ENCODE results near the gene ITGA6. TPM values are rescaled to one million over a fixed set of nuclear protein-coding genes. Genes with fewer than 3 reads are reported as not detected.
A peak's percentile ranks its signal among the peaks of the same experiment; 100 is the strongest.

ITGA6 gene
- total RNA-seq, 1 experiment from 2014 or later: 78.3 TPM

DNA sequence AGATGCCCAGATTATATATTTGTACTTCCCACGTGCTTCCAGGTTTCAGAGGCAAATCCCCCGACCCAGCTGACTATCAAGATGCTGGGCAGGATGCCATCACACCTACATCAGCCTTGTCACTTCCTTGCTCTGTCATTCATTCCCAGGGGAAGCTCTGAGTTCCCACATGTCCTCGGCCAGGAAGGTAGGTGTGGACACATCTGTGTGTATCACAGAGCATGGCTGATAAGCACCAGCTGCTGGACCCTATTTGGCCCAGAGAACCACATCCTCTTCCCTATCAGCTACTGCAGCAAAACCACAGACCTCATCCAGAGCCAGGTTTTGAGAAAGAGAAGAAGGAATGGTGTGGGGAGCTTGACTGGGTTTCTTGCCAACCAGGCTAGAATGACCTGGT is 31.9 kb upstream of the ITGA6 start:
- Mint-ChIP-seq H3K4me3 (no peak overlapping the region), H3K27ac (no peak overlapping the region), H3K4me1 (peaks cover 10 to 19% of the 10 kb centered on the region in 2 experiments), H3K27me3 (ENCODE audit: low read depth) (no peaks in the 10 kb centered on the region; the same call in 1 of the 2 replicates), H3K9me3 (no peaks in the 10 kb centered on the region; a peak in 1 of 5 replicates), H3K36me3 (ENCODE audit: insufficient read depth in 1 of 3, low read depth in 3 of 3) (no peaks in the 10 kb centered on the region; a peak in 2 of 7 replicates)
- Histone ChIP-seq H3K23me2 (ENCODE audit: insufficient read length, low read depth, low read length, poor library complexity, severe bottlenecking) (no peaks in the 10 kb centered on the region), H3K27me3 (ENCODE audit: insufficient read depth, low read length) (no peaks in the 10 kb centered on the region), H2AFZ (ENCODE audit: low read length) (no peak overlapping the region), H3K9me3 (ENCODE audit: control insufficient read depth, low read depth, low read length) (no peaks in the 10 kb centered on the region), H3K79me1 (ENCODE audit: insufficient read depth, low read depth, low read length, poor library complexity, severe bottlenecking) (no peaks in the 10 kb centered on the region), H3K14ac (ENCODE audit: insufficient read depth, low read length) (no peak overlapping the region), H4K20me1 (ENCODE audit: control insufficient read depth, insufficient read depth, insufficient read length) (no peaks in the 10 kb centered on the region), H3K23ac (ENCODE audit: insufficient read length, low read depth, low read length) (no peak overlapping the region), H2BK20ac (ENCODE audit: low read depth, low read length, poor library complexity, severe bottlenecking) (no peak overlapping the region), H3K18ac (ENCODE audit: insufficient read length, low read depth, low read length) (no peak overlapping the region), H3K4ac (ENCODE audit: low read depth, low read length) (no peak overlapping the region), H3K56ac (ENCODE audit: insufficient read length, low read depth, low read length) (no peak overlapping the region), H3K27ac (ENCODE audit: insufficient read length, low read depth, low read length) (no peak overlapping the region), H3T11ph (ENCODE audit: low read length) (no peak overlapping the region), H4K8ac (replicated peaks; ENCODE audit: insufficient read length, low read depth, low read length) (no peak overlapping the region), H4K5ac (ENCODE audit: insufficient read length, low read depth, low read length) (no peak overlapping the region), H2AK5ac (ENCODE audit: insufficient read length, low read length) (no peak overlapping the region), H4K91ac (ENCODE audit: insufficient read length, low read depth, low read length) (no peak overlapping the region), H2BK12ac (ENCODE audit: insufficient read length, low read depth, low read length) (no peak overlapping the region), H3K9ac (ENCODE audit: extremely low read depth, insufficient read length, low read length) (no peak overlapping the region), H2BK5ac (ENCODE audit: insufficient read length, low read length) (no peak overlapping the region), H3K4me2 (ENCODE audit: insufficient read depth, insufficient read length, low read length) (no peak overlapping the region), H3K79me2 (ENCODE audit: insufficient read depth, low read length) (no peaks in the 10 kb centered on the region; the same call in 1 of the 2 replicates), H2BK15ac (ENCODE audit: low read depth, low read length) (peak overlapping the region; percentile 65; the same call in 1 of the 2 replicates), H3K4me1 (ENCODE audit: insufficient read depth, low read length) (no peaks in the 10 kb centered on the region; the same call in 1 of the 2 replicates), H2BK120ac (ENCODE audit: low read depth, low read length, poor library complexity, severe bottlenecking) (no peak overlapping the region)
- TF ChIP-seq, protein P1, sequence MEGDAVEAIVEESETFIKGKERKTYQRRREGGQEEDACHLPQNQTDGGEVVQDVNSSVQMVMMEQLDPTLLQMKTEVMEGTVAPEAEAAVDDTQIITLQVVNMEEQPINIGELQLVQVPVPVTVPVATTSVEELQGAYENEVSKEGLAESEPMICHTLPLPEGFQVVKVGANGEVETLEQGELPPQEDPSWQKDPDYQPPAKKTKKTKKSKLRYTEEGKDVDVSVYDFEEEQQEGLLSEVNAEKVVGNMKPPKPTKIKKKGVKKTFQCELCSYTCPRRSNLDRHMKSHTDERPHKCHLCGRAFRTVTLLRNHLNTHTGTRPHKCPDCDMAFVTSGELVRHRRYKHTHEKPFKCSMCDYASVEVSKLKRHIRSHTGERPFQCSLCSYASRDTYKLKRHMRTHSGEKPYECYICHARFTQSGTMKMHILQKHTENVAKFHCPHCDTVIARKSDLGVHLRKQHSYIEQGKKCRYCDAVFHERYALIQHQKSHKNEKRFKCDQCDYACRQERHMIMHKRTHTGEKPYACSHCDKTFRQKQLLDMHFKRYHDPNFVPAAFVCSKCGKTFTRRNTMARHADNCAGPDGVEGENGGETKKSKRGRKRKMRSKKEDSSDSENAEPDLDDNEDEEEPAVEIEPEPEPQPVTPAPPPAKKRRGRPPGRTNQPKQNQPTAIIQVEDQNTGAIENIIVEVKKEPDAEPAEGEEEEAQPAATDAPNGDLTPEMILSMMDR (conservative IDR thresholded peaks at IDR 0.05): no peak
- WGBS (ENCODE audit: extremely low coverage, insufficient read length, low lambda C conversion rate): no CpG with 5 or more reads among the region's 3 CpGs
- no peak for DNase-seq

All from H9 (cell line).